Naive B cell (primary cell): ENCODE data around the gene ATP11A. TPM values are rescaled to one million over a fixed set of nuclear protein-coding genes. Genes with fewer than 3 reads are reported as not detected.
"Not testable (repeated sequence)": the region's sequence is repeated elsewhere in the genome, so short reads cannot be mapped to it uniquely, and the experiment has no call there.

ENCODE experiments used
- ATAC-seq, 2 donors: fragments of 150-1000 bp; cut with Tn5 transposase; 2 replicates each; pipeline ENCODE4 v1.10.0; 2021; ENCODE audit warnings: low read depth in 2 of 2, mild to moderate bottlenecking in 2 of 2, moderate library complexity in 2 of 2
- DNase-seq: peaks from one replicate; pipeline ENCODE4 v3.0.0; 2022
- H3K27ac Mint-ChIP-seq, 6 donors: one replicate each; pipeline ENCODE4 v1.8.0; 2020 to 2022; ENCODE audit warnings: mild to moderate bottlenecking in 6 of 6, mixed read lengths in 6 of 6, moderate library complexity in 5 of 6, inconsistent platforms in 2 of 6
- H3K27me3 Mint-ChIP-seq, 3 donors: one replicate each; pipeline ENCODE4 v1.8.0; 2021 to 2022; ENCODE audit warnings: mixed read lengths in 3 of 3, mild to moderate bottlenecking in 1 of 3
- H3K36me3 Mint-ChIP-seq, 2 donors: one replicate each; pipeline ENCODE4 v1.8.0; 2020 to 2022; ENCODE audit warnings: mixed read lengths in 2 of 2, inconsistent platforms in 1 of 2, mild to moderate bottlenecking in 1 of 2
- H3K4me1 Mint-ChIP-seq, 3 donors: one replicate each; pipeline ENCODE4 v1.8.0; 2020 to 2022; ENCODE audit warnings: mixed read lengths in 3 of 3, inconsistent platforms in 1 of 3, mild to moderate bottlenecking in 1 of 3, moderate library complexity in 1 of 3
- H3K4me3 Mint-ChIP-seq, 8 donors: one replicate each; pipeline ENCODE4 v1.8.0; 2020 to 2022; ENCODE audit warnings: mild to moderate bottlenecking in 8 of 8, mixed read lengths in 8 of 8, moderate library complexity in 8 of 8, inconsistent platforms in 2 of 8
- H3K9me3 Mint-ChIP-seq, 7 donors: one replicate each; pipeline ENCODE4 v1.8.0; 2020 to 2022; ENCODE audit warnings: mixed read lengths in 7 of 7, mild to moderate bottlenecking in 5 of 7, inconsistent platforms in 2 of 7, moderate library complexity in 1 of 7
- polyA plus RNA-seq, 6 donors: library from polyadenylated mRNA; unstranded; fragments of 300-500 nt; fragmentation: Illumina TruSeq; gene quantifications; one replicate each; pipeline ENCODE4 v1.2.3, GENCODE V29; 2021; ENCODE audit warnings: low read depth in 6 of 6

The ATP11A gene
- polyA plus RNA-seq, 6 donors from 2014 or later, result 7.9 to 23.3 (median 12.9) TPM

GRCh38 chr13:112868308-112868707, 178.5 kb downstream of the ATP11A start:
- Mint-ChIP-seq H3K36me3 (peaks cover 4 to 20% of the 10 kb centered on the region in 2 donors), H3K27ac (no peak overlapping the region)

GRCh38 chr13:112869202-112870050, 179.6 kb downstream of the ATP11A start:
- peak overlapping the region in 1 of 8 donors; percentile 15 for H3K4me3 Mint-ChIP-seq
- H3K4me1 Mint-ChIP-seq, result peaks cover 23 to 38% (median 29%) of the 10 kb centered on the region in 3 donors
- no peak for DNase-seq
- H3K36me3 Mint-ChIP-seq, result peaks cover 4 to 20% of the 10 kb centered on the region in 2 donors
- no peaks in the 10 kb centered on the region for H3K27me3 Mint-ChIP-seq
- no peak for ATAC-seq
- peaks cover 0 to 5% (median 0%) of the 10 kb centered on the region in 7 donors for H3K9me3 Mint-ChIP-seq
- H3K27ac Mint-ChIP-seq, result peak overlapping the region in 2 of 6 donors; percentile 29 to 69

More at GRCh38 chr13:112868308-112868707, 178.5 kb downstream of the ATP11A start:
- Mint-ChIP-seq H3K27me3 (no peaks in the 10 kb centered on the region), H3K9me3 (peaks cover 0 to 5% (median 0%) of the 10 kb centered on the region in 7 donors), H3K4me1 (peaks cover 16 to 31% (median 20%) of the 10 kb centered on the region in 3 donors), H3K4me3 (no peak overlapping the region)
- ATAC-seq, result no peak
- DNase-seq, result no peak

- Mint-ChIP-seq H3K4me1 (peaks cover 25 to 44% (median 34%) of the 10 kb centered on the region in 3 donors), H3K36me3 (peaks cover 4 to 20% of the 10 kb centered on the region in 2 donors), H3K4me3 (no peak overlapping the region), H3K27me3 (no peaks in the 10 kb centered on the region), H3K27ac (no peak overlapping the region), H3K9me3 (peaks cover 0 to 5% (median 0%) of the 10 kb centered on the region in 7 donors)
- DNase-seq (no peak), ATAC-seq (no peak)
Observed at GRCh38 chr13:112870051-112870331, 180.2 kb downstream of the ATP11A start.

GRCh38 chr13:112870737-112871287, 181.0 kb downstream of the ATP11A start:
- Mint-ChIP-seq H3K4me3 (peak overlapping the region in 1 of 8 donors; percentile 26), H3K36me3 (peaks cover 3 to 18% of the 10 kb centered on the region in 2 donors), H3K4me1 (peaks cover 33 to 51% (median 41%) of the 10 kb centered on the region in 3 donors), H3K9me3 (peaks cover 0 to 5% (median 0%) of the 10 kb centered on the region in 7 donors), H3K27me3 (no peaks in the 10 kb centered on the region), H3K27ac (no peak overlapping the region)
- DNase-seq, result no peak
- no peak for ATAC-seq

- Mint-ChIP-seq H3K4me3 (peak overlapping the region in 5 of 8 donors; percentile 40 to 92 (median 83)), H3K4me1 (peaks cover 33 to 51% (median 46%) of the 10 kb centered on the region in 3 donors), H3K36me3 (peaks cover 0 to 12% of the 10 kb centered on the region in 2 donors), H3K27ac (peak overlapping the region in 4 of 6 donors; percentile 16 to 96 (median 88)), H3K9me3 (peaks cover 0 to 5% (median 0%) of the 10 kb centered on the region in 7 donors), H3K27me3 (no peaks in the 10 kb centered on the region)
- DNase-seq (no peak), ATAC-seq (no peak)
Observed at GRCh38 chr13:112871742-112872141, 181.9 kb downstream of the ATP11A start.

- DNase-seq (peak; percentile 78), ATAC-seq (peak; percentile 75 to 78)
- not testable (repeated sequence) for H3K9me3 Mint-ChIP-seq, H3K27me3 Mint-ChIP-seq
- Mint-ChIP-seq H3K36me3 (peaks cover 0 to 12% of the 10 kb centered on the region in 2 donors), H3K4me3 (peak overlapping the region; percentile 80 to 93 (median 88)), H3K27ac (peak overlapping the region; percentile 89 to 99 (median 97)), H3K4me1 (peaks cover 34 to 51% (median 47%) of the 10 kb centered on the region in 3 donors)
Observed at GRCh38 chr13:112872657-112873631, 183.1 kb downstream of the ATP11A start.

GRCh38 chr13:112873851-112874750, 184.3 kb downstream of the ATP11A start:
- H3K4me3 Mint-ChIP-seq, result peak overlapping the region; percentile 80 to 93 (median 88)
- ATAC-seq, result peak; percentile 67 to 71
- no peaks in the 10 kb centered on the region for H3K27me3 Mint-ChIP-seq
- H3K36me3 Mint-ChIP-seq, result peaks cover 0 to 6% of the 10 kb centered on the region in 2 donors
- H3K27ac Mint-ChIP-seq, result peak overlapping the region; percentile 89 to 99 (median 97)
- H3K4me1 Mint-ChIP-seq, result peaks cover 36 to 50% (median 47%) of the 10 kb centered on the region in 3 donors
- peak; percentile 80 for DNase-seq
- peaks cover 0 to 5% (median 0%) of the 10 kb centered on the region in 7 donors for H3K9me3 Mint-ChIP-seq

- DNase-seq, result no peak
- Mint-ChIP-seq H3K9me3 (peaks cover 0 to 5% (median 0%) of the 10 kb centered on the region in 7 donors), H3K27ac (peak overlapping the region; percentile 72 to 99 (median 90)), H3K27me3 (no peaks in the 10 kb centered on the region), H3K4me1 (peaks cover 35 to 48% (median 41%) of the 10 kb centered on the region in 3 donors), H3K36me3 (peaks cover 0 to 6% of the 10 kb centered on the region in 2 donors), H3K4me3 (peak overlapping the region in 7 of 8 donors; percentile 80 to 93 (median 87))
- ATAC-seq, result no peak
Observed at GRCh38 chr13:112874751-112875300, 185.0 kb downstream of the ATP11A start.

GRCh38 chr13:112875627-112876026, 185.8 kb downstream of the ATP11A start:
- Mint-ChIP-seq H3K27ac (peak overlapping the region in 1 of 6 donors; percentile 40), H3K4me1 (peaks cover 33 to 47% (median 41%) of the 10 kb centered on the region in 3 donors), H3K27me3 (no peaks in the 10 kb centered on the region), H3K36me3 (peaks cover 0 to 6% of the 10 kb centered on the region in 2 donors), H3K9me3 (peaks cover 0 to 5% (median 0%) of the 10 kb centered on the region in 7 donors), H3K4me3 (peak overlapping the region in 3 of 8 donors; percentile 75 to 83 (median 80))
- no peak for DNase-seq
- ATAC-seq, result no peak

- ATAC-seq (no peak), DNase-seq (no peak)
- Mint-ChIP-seq H3K4me1 (peaks cover 33 to 43% (median 41%) of the 10 kb centered on the region in 3 donors), H3K27ac (no peak overlapping the region), H3K27me3 (no peaks in the 10 kb centered on the region), H3K9me3 (peaks cover 0 to 5% (median 0%) of the 10 kb centered on the region in 7 donors), H3K4me3 (no peak overlapping the region), H3K36me3 (peaks cover 0 to 6% of the 10 kb centered on the region in 2 donors)
Observed at GRCh38 chr13:112876305-112877000, 186.6 kb downstream of the ATP11A start.

GRCh38 chr13:112877066-112877465, 187.2 kb downstream of the ATP11A start:
- Mint-ChIP-seq H3K4me1 (peaks cover 33 to 41% (median 37%) of the 10 kb centered on the region in 3 donors), H3K27ac (peak overlapping the region in 1 of 6 donors; percentile 19), H3K9me3 (peaks cover 0 to 5% (median 0%) of the 10 kb centered on the region in 7 donors), H3K27me3 (no peaks in the 10 kb centered on the region), H3K36me3 (peaks cover 0 to 6% of the 10 kb centered on the region in 2 donors), H3K4me3 (no peak overlapping the region)
- no peak for DNase-seq
- ATAC-seq, result no peak
